GM19452 (cell line): ENCODE data around the gene MCEE.
"Not testable (repeated sequence)": the region's sequence is repeated elsewhere in the genome, so short reads cannot be mapped to it uniquely, and the experiment has no call there.

Experiments used
- ATAC-seq: cut with Tn5 transposase; IDR thresholded peaks from one replicate; pipeline ENCODE4 v1.9.1; 2021; ENCODE audit not compliant: unreplicated experiment

The MCEE gene

GRCh38 chr2:71129114-71129901 lies 721 bp downstream of the MCEE start:
- ATAC-seq = no peak

DNA sequence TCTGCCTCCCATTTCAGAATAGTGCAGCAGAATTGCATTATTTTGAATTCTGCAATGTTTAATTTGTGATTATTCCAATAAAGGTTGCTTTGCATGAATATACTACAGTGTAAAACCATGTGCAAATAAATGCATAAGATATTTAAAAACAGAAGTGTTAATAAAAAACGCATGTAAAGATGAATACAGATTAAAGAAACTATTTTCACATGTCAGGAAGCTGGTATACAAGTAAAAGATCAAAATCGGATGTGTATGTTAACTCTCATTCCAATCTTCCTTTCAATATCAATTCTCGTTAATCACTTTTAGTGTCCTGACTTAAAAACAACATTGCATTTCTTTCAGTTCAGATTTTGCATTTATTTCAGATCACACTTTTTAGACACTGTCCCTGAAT lies 3.1 kb downstream of the MCEE start:
- ATAC-seq = no peak

DNA sequence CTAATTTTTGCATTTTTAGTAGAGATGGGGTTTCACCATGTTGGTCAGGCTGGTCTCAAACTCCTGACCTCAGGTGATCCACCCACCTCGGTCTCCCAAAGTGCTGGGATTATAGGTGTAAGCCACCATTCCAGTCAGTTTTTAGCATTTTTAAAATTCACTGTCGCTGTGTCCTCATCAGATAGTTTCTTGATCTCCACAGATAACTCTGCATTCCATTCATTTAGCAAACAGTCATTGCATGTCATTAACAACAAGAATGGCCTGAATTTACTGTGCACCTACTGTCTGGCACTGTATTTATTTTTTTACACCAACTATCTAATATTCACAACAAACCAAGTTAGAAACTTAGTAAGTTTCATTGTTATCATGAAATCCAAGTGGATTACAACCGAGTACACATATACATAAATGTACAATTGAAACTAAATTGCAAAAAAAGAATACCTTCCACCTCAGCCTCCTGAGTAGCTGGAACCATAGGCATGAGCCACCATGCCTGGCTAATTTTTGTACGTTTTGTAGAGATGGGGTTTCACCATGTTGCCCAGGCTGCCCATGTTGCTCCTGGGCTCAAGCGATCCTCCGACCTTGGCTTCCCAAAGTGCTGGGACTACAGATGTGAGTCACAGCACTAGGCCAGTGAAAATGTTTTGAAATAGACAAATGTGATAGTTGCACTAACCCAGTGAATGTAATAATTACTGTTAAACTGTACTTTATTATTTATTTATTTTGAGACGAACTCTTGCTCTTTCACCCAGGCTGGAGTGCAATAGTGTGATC lies 4.3 kb downstream of the MCEE start:
- no peak for ATAC-seq

- no peak for ATAC-seq
Measured at GRCh38 chr2:71122387-71123298, 7.4 kb downstream of the MCEE start.

DNA sequence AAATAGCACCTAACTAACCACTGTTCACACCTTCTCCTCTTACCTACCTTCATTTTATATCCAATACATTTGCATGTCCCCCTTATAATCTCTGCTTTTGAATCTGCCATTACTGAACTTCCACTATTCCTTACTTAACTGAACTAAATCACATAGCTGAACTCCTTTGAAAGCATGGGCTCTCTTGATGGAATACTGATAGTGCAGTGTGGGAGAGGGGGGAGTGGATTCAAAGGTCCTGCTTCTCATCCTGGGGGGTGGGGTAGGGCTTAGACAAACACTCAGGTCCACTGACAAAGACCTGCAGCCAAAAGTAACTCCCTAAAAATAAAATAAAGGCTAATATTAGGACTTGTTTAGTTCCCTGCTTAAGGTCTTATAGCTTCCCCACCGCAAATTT lies 8.6 kb downstream of the MCEE start:
- ATAC-seq = no peak

DNA sequence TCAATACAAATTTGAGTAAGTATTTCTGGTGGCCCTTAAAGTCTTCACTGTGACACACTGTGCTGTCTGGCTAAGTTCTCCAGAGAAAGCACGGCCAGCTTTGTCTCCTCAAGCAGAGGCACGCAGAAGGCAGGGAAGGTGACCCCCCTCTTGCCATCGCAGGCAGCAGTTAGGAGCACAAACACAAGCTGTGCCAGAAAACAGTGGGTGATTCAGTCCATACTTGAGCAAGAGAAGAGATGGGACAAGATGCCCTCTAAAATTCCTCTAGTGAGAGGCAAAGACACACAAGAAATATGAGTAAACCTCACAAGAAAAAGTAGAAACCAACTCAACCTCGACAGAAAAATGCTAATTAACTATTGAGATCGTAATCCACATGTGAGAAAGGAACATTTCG lies 9.8 kb downstream of the MCEE start:
- no peak for ATAC-seq

DNA sequence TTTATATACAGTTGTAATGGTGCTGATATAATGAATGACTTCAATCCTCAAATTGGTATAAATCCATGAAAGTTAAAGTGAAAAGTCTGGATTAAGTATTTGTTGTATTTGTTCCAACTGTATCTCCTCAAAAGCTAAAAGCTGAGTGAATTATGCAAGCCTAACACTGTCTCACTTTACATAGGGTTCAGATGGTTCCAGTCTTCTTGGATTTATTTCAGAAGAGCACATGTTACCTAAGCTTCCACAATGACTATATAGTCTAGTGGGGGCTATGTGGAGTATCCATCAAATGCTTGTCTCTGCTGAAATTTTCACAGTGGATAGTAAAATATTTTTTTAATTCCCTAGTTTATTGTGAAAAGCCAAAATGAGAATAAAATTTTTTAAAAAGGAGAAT lies 13.0 kb downstream of the MCEE start:
- no peak for ATAC-seq

- ATAC-seq = no peak
Measured at GRCh38 chr2:71113843-71114242, 16.2 kb downstream of the MCEE start.

GRCh38 chr2:71108091-71108490 lies 21.9 kb downstream of the MCEE start:
- no peak for ATAC-seq

GRCh38 chr2:71106463-71106862 lies 23.6 kb downstream of the MCEE start:
- ATAC-seq = not testable (repeated sequence)

- ATAC-seq = no peak
Measured at GRCh38 chr2:71103809-71104208, 26.2 kb downstream of the MCEE start.

GRCh38 chr2:71102981-71103681 lies 26.9 kb downstream of the MCEE start:
- no peak for ATAC-seq

DNA sequence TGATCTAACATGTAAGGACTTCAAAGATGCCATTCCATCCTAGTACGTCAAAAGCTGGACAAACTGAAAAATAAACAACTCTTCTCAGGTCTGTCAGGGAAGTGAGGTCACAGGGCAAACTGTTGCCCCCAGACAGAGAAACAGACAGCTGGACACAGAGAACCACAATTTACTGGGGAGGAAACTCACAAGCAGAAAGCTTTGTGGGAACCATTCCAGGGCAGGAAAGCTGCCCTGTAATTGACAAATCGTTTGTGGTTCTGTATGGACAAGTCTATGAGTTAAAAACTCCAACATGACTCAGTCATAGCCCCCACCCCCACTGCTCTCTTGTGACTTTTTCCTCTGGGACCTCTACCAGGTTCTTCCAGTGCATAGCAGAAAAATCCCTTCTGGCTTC lies 28.4 kb downstream of the MCEE start:
- ATAC-seq = no peak

GRCh38 chr2:71100195-71100964 lies 29.6 kb downstream of the MCEE start:
- no peak for ATAC-seq

DNA sequence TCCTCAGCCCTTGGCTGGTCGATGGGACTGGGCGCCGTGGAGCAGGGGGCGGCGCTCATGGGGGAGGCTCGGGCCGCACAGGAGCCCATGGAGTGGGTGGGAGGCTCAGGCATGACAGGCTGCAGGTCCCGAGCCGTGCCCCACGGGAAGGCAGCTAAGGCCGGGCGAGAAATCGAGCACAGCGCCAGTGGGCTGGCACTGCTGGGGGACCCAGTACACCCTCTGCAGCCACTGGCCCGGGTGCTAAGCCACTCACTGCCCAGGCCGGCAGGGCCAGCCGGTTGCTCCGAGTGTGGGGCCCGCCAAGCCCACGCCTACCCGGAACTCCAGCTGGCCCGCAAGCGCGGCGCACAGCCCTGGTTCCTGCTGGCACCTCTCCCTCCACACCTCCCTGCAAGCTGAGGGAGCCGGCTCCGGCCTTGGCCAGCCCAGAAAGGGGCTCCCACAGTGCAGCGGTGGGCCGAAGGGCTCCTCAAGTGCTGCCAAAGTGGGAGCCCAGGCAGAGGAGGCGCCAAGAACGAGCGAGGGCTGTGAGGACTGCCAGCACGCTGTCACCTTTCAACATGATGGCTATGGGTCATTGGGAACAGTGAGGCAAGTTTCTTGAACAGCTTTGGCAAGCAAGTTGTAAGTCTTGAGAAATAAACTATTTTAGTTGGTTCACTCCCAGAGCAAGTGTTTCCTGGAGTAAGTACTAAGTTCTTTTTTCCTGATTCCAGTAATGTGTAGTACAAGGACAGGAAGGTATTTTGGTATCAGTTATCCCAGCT lies 37.4 kb downstream of the MCEE start:
- not testable (repeated sequence) for ATAC-seq

DNA sequence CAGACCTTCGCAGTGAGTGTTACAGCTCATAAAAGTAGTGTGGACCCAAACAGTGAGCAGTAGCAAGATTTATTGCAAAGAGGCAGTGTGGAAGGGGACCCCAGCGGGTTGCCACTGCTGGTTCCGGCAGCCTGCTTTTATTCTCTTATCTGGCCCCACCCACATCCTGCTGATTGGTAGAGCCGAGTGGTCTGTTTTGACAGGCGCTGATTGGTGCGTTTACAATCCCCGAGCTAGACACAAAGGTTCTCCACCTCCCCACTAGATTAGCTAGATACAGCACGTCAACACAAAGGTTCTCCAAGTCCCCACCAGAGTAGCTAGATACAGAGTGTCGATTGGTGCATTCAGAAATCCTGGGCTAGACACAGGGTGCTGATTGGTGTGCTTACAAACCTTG lies 38.2 kb downstream of the MCEE start:
- not testable (repeated sequence) for ATAC-seq

- ATAC-seq = not testable (repeated sequence)
Measured at GRCh38 chr2:71089475-71089874, 40.6 kb downstream of the MCEE start.

DNA sequence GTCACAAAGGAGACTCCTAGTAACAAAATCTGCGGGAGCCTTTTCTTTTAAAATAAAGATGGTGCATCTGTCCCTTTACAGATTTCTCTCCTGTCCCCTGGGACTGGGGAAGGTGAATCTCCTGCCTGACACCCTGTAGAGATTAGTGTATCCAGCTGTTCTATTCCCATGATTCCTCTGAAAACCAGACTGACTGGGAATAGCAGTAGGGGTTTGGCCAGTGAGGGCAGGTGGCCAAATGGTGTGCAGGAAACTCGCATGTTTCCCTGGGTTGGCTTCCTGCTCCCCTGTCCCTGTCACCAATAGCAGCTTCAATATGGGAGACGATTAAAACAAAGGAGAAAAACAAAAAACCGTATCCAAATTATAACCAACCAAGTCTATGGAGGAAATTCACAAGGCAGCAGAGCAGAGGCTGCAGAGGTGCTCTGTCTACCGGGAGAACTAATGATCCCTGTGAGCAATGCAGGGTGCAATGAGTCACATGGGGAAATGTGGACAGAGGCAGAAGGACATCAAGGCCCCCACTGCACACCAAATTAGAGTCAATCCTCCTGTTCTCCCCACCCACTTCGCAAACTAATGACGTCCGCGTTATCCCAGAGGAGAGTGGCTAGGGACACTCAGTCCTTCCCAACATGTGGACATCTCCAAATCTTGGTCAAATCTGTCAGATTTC lies 44.6 kb downstream of the MCEE start:
- not testable (repeated sequence) for ATAC-seq
